IPS-20b (cell line): ENCODE measurements around the gene TRIM71.
"Not testable (repeated sequence)": the region's sequence is repeated elsewhere in the genome, so short reads cannot be mapped to it uniquely, and the experiment has no call there.

Source experiments
- H3K27ac ChIP-seq: one replicate; pipeline ENCODE4 v1.5.1; 2013; ENCODE audit warnings: low read length
- H3K27me3 ChIP-seq: 2 replicates; pipeline ENCODE4 v1.6.1; 2013; ENCODE audit warnings: mild to moderate bottlenecking, low read length, inconsistent platforms; ENCODE audit not compliant: insufficient read depth
- H3K36me3 ChIP-seq: 2 replicates; pipeline ENCODE4 v1.6.1; 2013; ENCODE audit warnings: low read depth, mild to moderate bottlenecking, inconsistent platforms, low read length, moderate library complexity; ENCODE audit not compliant: insufficient read depth
- H3K4me1 ChIP-seq: 2 replicates; pipeline ENCODE4 v1.6.1; 2013; ENCODE audit warnings: mild to moderate bottlenecking, control low read depth, inconsistent platforms, low read length, moderate library complexity; ENCODE audit not compliant: insufficient read depth
- H3K4me3 ChIP-seq: 2 replicates; pipeline ENCODE4 v1.5.1; 2013; ENCODE audit warnings: mild to moderate bottlenecking, low read length, inconsistent platforms
- H3K9ac ChIP-seq: 2 replicates; pipeline ENCODE4 v1.6.1; 2013; ENCODE audit warnings: low read depth, mild to moderate bottlenecking, inconsistent platforms, low read length, moderate library complexity
- H3K9me3 ChIP-seq: 2 replicates; pipeline ENCODE4 v1.6.1; 2013; ENCODE audit warnings: mild to moderate bottlenecking, low read depth, low read length, inconsistent platforms; ENCODE audit not compliant: insufficient read depth

Gene TRIM71

DNA sequence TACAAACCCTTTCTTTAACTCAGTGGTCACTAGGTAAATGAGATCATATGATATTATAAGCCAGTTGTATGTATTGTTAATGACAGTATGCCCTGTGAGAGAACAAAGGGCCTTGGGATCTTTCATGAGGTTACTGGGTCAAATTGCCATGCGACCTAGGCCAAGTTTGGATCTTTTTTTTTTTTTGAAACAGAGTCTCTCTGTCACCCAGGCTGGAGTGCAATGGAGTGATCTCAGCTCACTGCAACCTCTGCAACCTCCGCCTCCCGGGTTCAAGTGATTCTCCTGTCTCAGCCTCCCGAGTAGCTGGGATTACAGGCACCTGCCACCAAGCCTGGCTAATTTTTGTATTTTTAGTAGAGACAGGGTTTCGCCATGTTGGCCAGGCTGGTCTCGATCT lies 27.7 kb downstream of the TRIM71 start:
- peak overlapping the region; percentile 58; the same call in 1 of the 2 replicates for H3K4me3 ChIP-seq
- H3K4me1 ChIP-seq: peaks cover 77% of the 10 kb centered on the region
- not testable (repeated sequence) for H3K27ac ChIP-seq, H3K9ac ChIP-seq, H3K27me3 ChIP-seq, H3K9me3 ChIP-seq
- peaks cover 17% of the 10 kb centered on the region for H3K36me3 ChIP-seq

DNA sequence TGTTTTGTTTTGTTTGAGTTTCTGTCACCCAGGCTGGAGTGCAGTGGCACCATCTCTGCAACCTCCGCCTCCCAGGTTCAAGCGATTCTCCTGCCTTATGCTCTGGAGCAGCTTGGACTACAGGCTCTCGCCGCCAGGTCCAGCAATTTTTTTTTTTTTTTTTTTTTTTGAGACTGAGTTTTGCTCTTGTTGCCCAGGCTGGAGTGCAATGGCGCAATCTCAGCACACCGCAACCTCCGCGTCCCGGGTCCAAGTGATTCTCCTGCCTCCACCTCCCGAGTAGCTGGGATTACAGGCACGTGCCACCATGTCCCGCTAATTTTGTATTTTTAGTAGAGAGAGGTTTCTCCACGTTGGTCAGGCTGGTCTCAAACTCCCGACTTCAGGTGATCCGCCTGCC lies 29.2 kb downstream of the TRIM71 start:
- not testable (repeated sequence) for H3K9me3 ChIP-seq, H3K9ac ChIP-seq
- H3K4me1 ChIP-seq: peaks cover 82% of the 10 kb centered on the region

GRCh38 chr3:32847528-32847927 lies 29.7 kb downstream of the TRIM71 start:
- Histone ChIP-seq H3K27ac (no peak overlapping the region), H3K36me3 (peaks cover 19% of the 10 kb centered on the region), H3K4me3 (0 out of 2 replicates have a peak overlapping the region, but pooled peaks have one; percentile 12), H3K9me3 (no peaks in the 10 kb centered on the region), H3K27me3 (no peaks in the 10 kb centered on the region), H3K9ac (no peak overlapping the region), H3K4me1 (peaks cover 82% of the 10 kb centered on the region)

More for the DNA sequence above, 29.2 kb downstream of the TRIM71 start:
- H3K36me3 ChIP-seq: peaks cover 17% of the 10 kb centered on the region
- not testable (repeated sequence) for H3K27ac ChIP-seq, H3K27me3 ChIP-seq
- H3K4me3 ChIP-seq: peak overlapping the region; percentile 30

DNA sequence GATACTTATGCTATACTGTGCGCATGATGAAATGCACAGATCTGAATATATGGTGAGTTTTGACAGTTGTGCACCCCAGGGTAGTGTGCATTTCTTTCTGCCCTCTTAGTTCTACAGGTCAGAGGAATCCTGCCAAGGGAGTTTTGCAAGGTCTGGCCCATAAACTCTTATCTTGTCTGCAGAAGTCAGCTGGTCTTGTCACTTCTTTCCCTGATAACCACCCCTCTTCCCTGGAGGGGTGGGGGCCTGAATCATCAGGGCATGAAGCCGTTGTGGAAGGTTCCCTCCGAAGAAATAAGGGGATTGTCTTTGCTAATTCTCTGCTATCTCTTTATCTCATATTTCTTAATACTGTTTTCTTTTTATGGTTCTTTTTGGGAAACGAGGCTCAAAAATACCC lies 30.4 kb downstream of the TRIM71 start:
- Histone ChIP-seq H3K9ac (peak overlapping the region; percentile 23; the same call in 1 of the 2 replicates), H3K27me3 (no peaks in the 10 kb centered on the region), H3K4me3 (peak overlapping the region; percentile 41), H3K27ac (no peak overlapping the region), H3K36me3 (peaks cover 23% of the 10 kb centered on the region), H3K4me1 (peaks cover 76% of the 10 kb centered on the region), H3K9me3 (no peaks in the 10 kb centered on the region)

GRCh38 chr3:32849046-32849445 lies 31.2 kb downstream of the TRIM71 start:
- Histone ChIP-seq H3K4me3 (peak overlapping the region; percentile 41; the same call in 1 of the 2 replicates), H3K4me1 (peaks cover 80% of the 10 kb centered on the region), H3K27ac (no peak overlapping the region), H3K9ac (peak overlapping the region; percentile 23; the same call in 1 of the 2 replicates), H3K27me3 (no peaks in the 10 kb centered on the region), H3K36me3 (peaks cover 29% of the 10 kb centered on the region), H3K9me3 (no peaks in the 10 kb centered on the region)

GRCh38 chr3:32850226-32850625 lies 32.4 kb downstream of the TRIM71 start:
- no peak overlapping the region for H3K27ac ChIP-seq
- H3K4me3 ChIP-seq: peak overlapping the region; percentile 41
- peaks cover 36% of the 10 kb centered on the region for H3K36me3 ChIP-seq
- H3K4me1 ChIP-seq: peaks cover 80% of the 10 kb centered on the region
- H3K9ac ChIP-seq: peak overlapping the region; percentile 54; the same call in 1 of the 2 replicates
- no peaks in the 10 kb centered on the region for H3K27me3 ChIP-seq
- H3K9me3 ChIP-seq: no peaks in the 10 kb centered on the region

- Histone ChIP-seq H3K9ac (peak overlapping the region; percentile 54; the same call in 1 of the 2 replicates), H3K27ac (no peak overlapping the region), H3K4me1 (peaks cover 79% of the 10 kb centered on the region), H3K27me3 (no peaks in the 10 kb centered on the region), H3K9me3 (no peaks in the 10 kb centered on the region), H3K36me3 (peaks cover 38% of the 10 kb centered on the region), H3K4me3 (peak overlapping the region; percentile 41)
Observed at GRCh38 chr3:32850636-32851035, 32.8 kb downstream of the TRIM71 start.

DNA sequence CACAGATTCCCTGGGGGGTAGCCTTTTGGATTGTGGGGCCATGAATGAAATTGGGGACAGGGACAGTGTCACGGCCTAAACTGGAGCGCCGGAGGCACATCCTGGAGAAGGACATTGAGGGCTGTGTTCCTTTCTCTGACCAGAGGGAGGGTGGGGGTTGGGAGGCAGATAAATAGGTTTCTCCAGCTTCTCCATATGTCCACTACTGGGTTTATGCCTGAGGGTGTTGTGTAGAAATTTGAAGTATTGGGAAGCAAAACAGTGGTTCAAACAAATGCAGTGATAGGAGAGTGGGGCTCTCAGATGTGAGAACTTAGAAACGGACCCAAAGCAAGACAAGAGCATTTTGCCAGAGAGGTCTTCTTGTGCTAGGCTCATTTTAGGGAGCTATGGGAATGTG lies 34.3 kb downstream of the TRIM71 start:
- Histone ChIP-seq H3K4me1 (peaks cover 83% of the 10 kb centered on the region), H3K27ac (no peak overlapping the region)

DNA sequence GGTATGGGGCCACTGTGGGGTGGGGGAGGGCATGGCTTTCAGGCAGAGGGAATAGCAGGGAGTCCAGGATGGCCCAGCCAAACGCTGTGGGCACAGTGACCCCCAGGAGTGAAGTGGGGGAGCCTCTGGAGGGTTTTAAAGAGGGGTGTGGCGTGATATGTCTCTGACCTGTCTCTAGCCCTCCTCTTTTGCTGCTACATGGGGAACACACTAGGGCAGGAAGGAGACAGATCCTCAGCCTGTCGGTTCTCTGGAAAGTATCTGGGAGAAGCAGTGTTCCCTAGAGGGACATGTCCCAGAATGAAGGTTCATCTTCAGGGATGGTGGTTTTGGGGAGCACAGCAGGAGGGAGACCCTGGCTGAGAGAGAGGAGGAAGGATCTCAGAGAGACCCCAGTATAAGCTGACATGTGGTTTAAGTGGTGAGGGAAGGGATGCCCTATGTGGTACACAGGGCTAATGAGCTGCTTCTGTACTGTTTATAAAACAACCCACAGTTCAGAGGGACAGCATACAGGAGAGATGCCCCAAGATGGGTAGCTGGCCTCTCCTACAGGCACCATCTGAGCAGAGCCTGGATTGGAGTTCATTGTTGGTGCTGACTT lies 37.7 kb downstream of the TRIM71 start:
- H3K27ac ChIP-seq: no peak overlapping the region
- H3K9me3 ChIP-seq: no peaks in the 10 kb centered on the region
- peaks cover 74% of the 10 kb centered on the region for H3K4me1 ChIP-seq
- no peak overlapping the region for H3K9ac ChIP-seq
- H3K27me3 ChIP-seq: no peaks in the 10 kb centered on the region
- peaks cover 68% of the 10 kb centered on the region for H3K36me3 ChIP-seq
- no peak overlapping the region for H3K4me3 ChIP-seq

More for the DNA sequence above, 34.3 kb downstream of the TRIM71 start:
- peaks cover 49% of the 10 kb centered on the region for H3K36me3 ChIP-seq
- no peaks in the 10 kb centered on the region for H3K27me3 ChIP-seq
- H3K9me3 ChIP-seq: no peaks in the 10 kb centered on the region
- no peak overlapping the region for H3K9ac ChIP-seq
- H3K4me3 ChIP-seq: no peak overlapping the region

GRCh38 chr3:32856355-32856889 lies 38.6 kb downstream of the TRIM71 start:
- peaks cover 68% of the 10 kb centered on the region for H3K4me1 ChIP-seq
- peaks cover 71% of the 10 kb centered on the region for H3K36me3 ChIP-seq
- no peaks in the 10 kb centered on the region for H3K27me3 ChIP-seq
- no peak overlapping the region for H3K4me3 ChIP-seq
- H3K9me3 ChIP-seq: no peaks in the 10 kb centered on the region
- no peak overlapping the region for H3K9ac ChIP-seq
- no peak overlapping the region for H3K27ac ChIP-seq

- Histone ChIP-seq H3K4me3 (no peak overlapping the region), H3K36me3 (peaks cover 75% of the 10 kb centered on the region), H3K27me3 (no peaks in the 10 kb centered on the region), H3K9ac (no peak overlapping the region), H3K27ac (no peak overlapping the region), H3K9me3 (no peaks in the 10 kb centered on the region), H3K4me1 (peaks cover 66% of the 10 kb centered on the region)
Observed at GRCh38 chr3:32856901-32857507, 39.2 kb downstream of the TRIM71 start.

- H3K27me3 ChIP-seq: no peaks in the 10 kb centered on the region
- no peak overlapping the region for H3K4me3 ChIP-seq
- H3K9ac ChIP-seq: no peak overlapping the region
- no peak overlapping the region for H3K27ac ChIP-seq
- H3K36me3 ChIP-seq: peaks cover 75% of the 10 kb centered on the region
- H3K4me1 ChIP-seq: peaks cover 70% of the 10 kb centered on the region
- H3K9me3 ChIP-seq: no peaks in the 10 kb centered on the region
Observed at GRCh38 chr3:32857921-32858320, 40.1 kb downstream of the TRIM71 start.
